ENCODE measurements around the gene MGP. TPM values are rescaled to one million over a fixed set of nuclear protein-coding genes. Genes with fewer than 3 reads are reported as not detected.

Gene MGP
- total RNA-seq, 1 donor from 2014 or later = not detected

DNA sequence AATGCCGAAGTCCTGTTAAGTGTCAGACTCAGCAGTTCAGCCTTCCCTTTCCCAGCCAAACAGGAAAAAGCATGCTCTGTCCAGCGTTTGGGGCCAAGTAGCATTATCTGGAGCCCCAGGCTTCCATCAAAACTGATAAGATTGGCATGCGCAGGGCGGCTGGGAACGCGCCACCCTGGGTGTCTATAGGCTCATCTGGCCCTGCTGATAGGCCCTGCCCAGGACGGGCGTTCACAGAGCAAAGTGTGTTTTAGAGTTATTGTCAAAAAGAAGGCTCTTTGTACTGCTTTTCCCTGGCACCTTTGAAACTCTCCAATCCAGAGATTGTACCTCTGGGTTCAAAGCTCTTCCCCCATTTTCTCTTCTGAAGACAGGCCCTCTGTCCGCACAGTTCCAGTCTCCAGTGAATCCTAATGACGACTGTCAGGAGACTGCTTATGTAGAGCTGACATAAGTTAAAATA is 42.2 kb downstream of the MGP start, which contains the start of gene ART4:
TSS of gene ART4 (minus strand) at position 102 of the 463 bp plus-strand sequence. CDS start 413 bp downstream, outside the sequence.
- no peaks in the 10 kb centered on the region for H3K9me3 Mint-ChIP-seq
- intact Hi-C loops (cut with micrococcal nuclease) = loop anchor here (5.0 kb wide), 2 partner anchors 121 to 379 kb away; partner anchors contain the start of gene RERG
- peaks cover 6% of the 10 kb centered on the region for H3K27me3 Mint-ChIP-seq
- no peak within 1 kb of the TSS for H3K27ac Mint-ChIP-seq
- no peak within 1 kb of the TSS for H3K4me3 Mint-ChIP-seq
- no peak for DNase-seq
- H3K4me1 Mint-ChIP-seq = peaks cover 5% of the 10 kb centered on the region
- no peaks in the 10 kb centered on the region for H3K36me3 Mint-ChIP-seq (ENCODE audit: low read depth)

DNA sequence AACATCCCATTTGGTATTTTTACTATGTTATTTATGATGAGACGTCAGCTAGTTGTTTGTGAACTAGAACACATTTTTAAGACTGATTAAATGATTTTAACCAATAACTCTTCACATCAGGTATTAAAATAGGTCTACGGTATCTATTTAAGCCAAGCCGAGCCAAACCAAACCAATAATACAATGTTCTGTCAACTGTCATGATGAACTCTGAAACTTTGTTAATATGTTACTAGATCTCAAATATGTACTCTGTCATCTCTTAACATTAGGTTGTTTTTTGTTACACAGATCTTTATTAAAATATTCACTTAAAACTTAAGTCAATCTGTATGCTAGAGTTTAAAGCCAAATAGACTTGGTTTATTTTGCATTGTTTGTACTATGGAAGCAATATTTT is 43.3 kb downstream of the MGP start:
- peaks cover 5% of the 10 kb centered on the region for H3K4me1 Mint-ChIP-seq
- H3K4me3 Mint-ChIP-seq = no peak overlapping the region
- H3K27ac Mint-ChIP-seq = no peak overlapping the region
- no peak for DNase-seq
- H3K36me3 Mint-ChIP-seq (ENCODE audit: low read depth) = no peaks in the 10 kb centered on the region
- no peaks in the 10 kb centered on the region for H3K9me3 Mint-ChIP-seq
- intact Hi-C loops (cut with micrococcal nuclease) = loop anchor here (5.0 kb wide), 2 partner anchors 120 to 380 kb away; partner anchors contain the start of gene RERG
- peaks cover 7% of the 10 kb centered on the region for H3K27me3 Mint-ChIP-seq

DNA sequence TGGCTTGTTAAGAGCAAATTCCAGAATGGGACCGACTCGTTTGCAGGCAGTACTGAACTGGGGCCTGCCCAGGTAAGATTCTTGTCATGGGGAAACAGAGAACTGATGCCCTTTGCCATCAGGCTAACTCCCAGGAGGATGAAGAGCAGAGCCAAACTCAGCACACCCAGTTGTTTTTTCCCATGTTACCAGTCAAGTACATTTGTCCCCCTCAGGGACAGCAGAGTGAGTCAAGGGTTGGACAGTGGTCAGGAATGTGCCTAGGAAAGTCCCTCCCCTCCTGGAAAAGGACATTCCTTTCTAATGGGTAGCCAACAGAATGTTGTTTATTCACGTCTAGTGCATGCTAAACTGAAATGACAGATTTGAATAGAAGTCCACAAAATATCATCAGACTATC is 43.9 kb downstream of the MGP start:
- no peak overlapping the region for H3K4me3 Mint-ChIP-seq
- intact Hi-C loops (cut with micrococcal nuclease) = loop anchor here (5.0 kb wide), 2 partner anchors 119 to 381 kb away; partner anchors contain the start of gene RERG
- peaks cover 7% of the 10 kb centered on the region for H3K27me3 Mint-ChIP-seq
- H3K36me3 Mint-ChIP-seq (ENCODE audit: low read depth) = no peaks in the 10 kb centered on the region
- H3K4me1 Mint-ChIP-seq = peaks cover 5% of the 10 kb centered on the region
- no peak for DNase-seq
- H3K27ac Mint-ChIP-seq = no peak overlapping the region
- no peaks in the 10 kb centered on the region for H3K9me3 Mint-ChIP-seq

DNA sequence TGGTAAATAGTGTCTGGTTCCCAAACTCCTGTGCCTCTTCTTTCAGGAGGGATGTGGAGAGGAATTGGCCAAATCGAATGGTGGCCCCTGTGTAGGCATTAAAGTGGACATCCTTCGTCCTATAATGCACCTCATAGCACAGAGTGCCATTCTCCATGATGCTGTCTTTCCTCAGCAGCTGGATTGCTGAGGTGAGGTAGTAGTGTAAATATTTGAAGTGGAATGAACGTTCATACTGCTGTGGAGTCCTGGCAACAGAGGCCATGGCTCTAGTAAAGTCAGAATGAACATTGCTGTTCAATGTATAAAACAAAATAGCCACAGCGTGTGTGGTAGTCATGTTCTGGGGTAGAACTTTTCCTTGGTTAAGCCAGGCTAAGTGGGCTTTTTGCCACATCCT is 45.0 kb downstream of the MGP start:
- no peak for DNase-seq
- Mint-ChIP-seq H3K4me1 (peaks cover 2% of the 10 kb centered on the region), H3K4me3 (no peak overlapping the region), H3K36me3 (ENCODE audit: low read depth) (no peaks in the 10 kb centered on the region), H3K9me3 (no peaks in the 10 kb centered on the region), H3K27ac (no peak overlapping the region), H3K27me3 (peaks cover 8% of the 10 kb centered on the region)
- intact Hi-C loops (cut with micrococcal nuclease) = loop anchor here (5.0 kb wide), 2 partner anchors 118 to 382 kb away; partner anchors contain the start of gene RERG

DNA sequence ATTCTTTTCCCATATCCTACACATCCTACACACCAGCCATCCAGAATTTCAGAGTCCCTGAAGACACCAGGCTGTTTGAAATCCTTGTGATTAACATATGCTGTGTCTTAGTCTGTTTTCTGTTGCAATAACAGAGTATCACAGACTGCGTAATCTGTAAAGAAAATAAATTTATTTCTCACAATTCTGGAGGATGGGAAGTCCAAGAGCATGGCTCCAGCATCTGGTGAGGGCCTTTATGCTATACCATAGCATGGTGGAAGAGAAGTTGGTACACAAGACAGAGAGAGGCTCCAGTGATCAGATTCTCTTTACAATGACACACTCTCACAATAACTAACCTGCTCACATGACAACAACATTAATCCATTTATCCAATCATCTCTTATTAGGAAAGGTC is 46.4 kb downstream of the MGP start:
- H3K27ac Mint-ChIP-seq = no peak overlapping the region

DNA sequence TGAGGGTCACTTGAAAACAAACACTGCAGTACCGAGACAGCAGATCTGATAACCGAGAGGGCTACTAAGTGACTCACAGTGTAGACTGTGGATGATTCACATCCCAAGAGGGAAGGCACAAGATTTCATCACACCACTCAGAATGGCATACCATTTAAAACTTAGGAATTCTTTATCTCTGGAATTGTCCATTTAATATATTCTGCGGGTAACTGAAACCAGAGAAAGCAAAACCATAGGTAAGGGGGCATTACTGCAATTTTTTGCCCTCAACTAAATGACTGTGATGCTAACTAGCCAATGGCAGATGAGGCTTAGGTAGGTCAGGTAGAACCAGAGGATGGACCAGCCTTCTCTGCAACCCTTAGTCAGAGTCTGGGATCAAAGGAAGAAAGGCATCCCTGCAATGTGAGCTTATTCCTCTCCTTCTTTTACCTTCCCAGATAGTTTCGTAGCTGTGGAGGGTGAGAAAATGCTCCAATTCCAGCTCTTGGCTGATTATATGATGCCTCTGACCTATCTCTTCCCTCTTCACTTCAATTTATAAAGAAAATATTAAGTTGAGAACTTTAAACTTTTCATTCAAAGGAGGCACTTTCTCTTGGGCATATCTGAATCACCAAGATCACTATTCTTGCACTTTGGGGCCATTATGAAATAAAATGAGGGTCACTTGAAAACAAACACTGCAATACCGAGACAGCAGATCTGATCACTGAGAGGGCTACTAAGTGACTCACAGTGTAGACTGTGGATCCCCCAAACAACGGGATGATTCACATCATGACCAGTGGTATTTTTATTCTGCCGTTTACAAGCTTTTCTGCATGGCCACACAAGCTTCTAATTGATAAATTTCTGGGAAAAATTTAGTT is 49.1 kb downstream of the MGP start:
- Mint-ChIP-seq H3K36me3 (ENCODE audit: low read depth) (no peaks in the 10 kb centered on the region), H3K27ac (no peak overlapping the region), H3K9me3 (no peaks in the 10 kb centered on the region), H3K4me3 (no peak overlapping the region), H3K27me3 (peaks cover 29% of the 10 kb centered on the region), H3K4me1 (no peaks in the 10 kb centered on the region)
- intact Hi-C loops (cut with micrococcal nuclease) = no loop called here
- DNase-seq = no peak

More for the DNA sequence above, 46.4 kb downstream of the MGP start:
- Mint-ChIP-seq H3K9me3 (no peaks in the 10 kb centered on the region), H3K4me3 (no peak overlapping the region), H3K4me1 (no peaks in the 10 kb centered on the region), H3K36me3 (ENCODE audit: low read depth) (no peaks in the 10 kb centered on the region), H3K27me3 (peaks cover 14% of the 10 kb centered on the region)
- intact Hi-C loops (cut with micrococcal nuclease) = no loop called here
- DNase-seq = no peak

DNA sequence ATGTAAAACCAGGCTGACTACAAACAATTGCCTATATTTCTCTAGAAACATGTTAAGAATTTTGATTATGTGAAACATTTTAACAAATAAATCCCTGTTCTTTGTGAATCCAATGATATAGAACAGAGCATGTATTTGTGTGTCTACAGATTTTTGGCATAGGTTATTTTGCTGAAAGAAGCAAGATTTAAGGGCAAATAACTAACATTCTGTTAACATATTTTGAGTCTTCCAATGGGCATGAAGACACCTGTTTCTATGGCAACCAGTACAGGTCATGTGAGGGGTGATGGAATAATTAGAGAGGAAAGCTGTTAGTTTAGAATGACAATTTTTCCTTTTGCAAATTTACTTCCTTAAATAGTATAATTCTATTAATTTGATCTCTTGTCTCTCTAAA is 51.1 kb downstream of the MGP start:
- no peaks in the 10 kb centered on the region for H3K4me1 Mint-ChIP-seq
- DNase-seq = no peak
- no peaks in the 10 kb centered on the region for H3K9me3 Mint-ChIP-seq
- no peaks in the 10 kb centered on the region for H3K36me3 Mint-ChIP-seq (ENCODE audit: low read depth)
- H3K27ac Mint-ChIP-seq = no peak overlapping the region
- H3K27me3 Mint-ChIP-seq = peaks cover 31% of the 10 kb centered on the region
- intact Hi-C loops (cut with micrococcal nuclease) = no loop called here
- H3K4me3 Mint-ChIP-seq = no peak overlapping the region

DNA sequence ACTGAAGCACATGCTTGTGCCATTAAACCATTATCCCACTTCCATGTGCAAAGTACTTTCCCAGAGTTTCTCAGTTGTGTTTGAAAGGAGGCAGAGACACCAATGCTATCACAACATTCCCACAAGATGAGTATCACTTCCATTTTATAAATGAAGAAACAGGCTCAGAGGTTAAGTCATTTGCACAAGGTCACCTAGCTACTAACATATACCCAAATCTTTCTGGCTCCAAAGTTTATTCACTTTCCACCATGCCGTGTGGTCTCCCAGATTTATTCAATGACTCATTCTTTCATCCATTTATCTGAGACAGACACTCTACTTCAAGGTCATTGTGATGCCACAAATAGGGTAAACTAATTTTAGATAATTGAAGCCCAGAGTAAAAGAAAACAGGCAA is 51.7 kb downstream of the MGP start:
- Mint-ChIP-seq H3K4me3 (no peak overlapping the region), H3K4me1 (no peaks in the 10 kb centered on the region), H3K36me3 (ENCODE audit: low read depth) (no peaks in the 10 kb centered on the region), H3K27ac (no peak overlapping the region), H3K9me3 (no peaks in the 10 kb centered on the region), H3K27me3 (peaks cover 29% of the 10 kb centered on the region)
- intact Hi-C loops (cut with micrococcal nuclease) = no loop called here
- DNase-seq = no peak

DNA sequence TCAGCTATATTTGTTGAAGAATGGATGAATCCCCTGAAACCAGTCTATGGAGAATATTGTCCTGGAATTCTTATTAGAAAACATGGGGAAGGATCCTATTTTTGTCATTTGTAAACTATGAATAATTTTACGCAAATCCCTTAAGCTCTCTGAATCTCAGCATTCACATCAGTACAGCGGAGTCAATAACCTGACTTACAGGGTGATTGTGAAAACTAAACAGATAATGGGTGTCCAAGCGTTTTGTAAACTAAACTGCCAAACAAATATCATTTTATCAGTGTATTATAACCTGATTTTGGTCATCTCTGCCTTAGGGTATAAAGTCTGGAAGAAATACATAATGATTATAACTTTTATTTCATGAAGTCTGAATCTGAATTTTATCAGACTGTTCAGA is 52.3 kb downstream of the MGP start:
- Mint-ChIP-seq H3K36me3 (ENCODE audit: low read depth) (no peaks in the 10 kb centered on the region), H3K4me1 (no peaks in the 10 kb centered on the region), H3K27me3 (peaks cover 26% of the 10 kb centered on the region), H3K27ac (no peak overlapping the region), H3K9me3 (no peaks in the 10 kb centered on the region), H3K4me3 (no peak overlapping the region)
- DNase-seq = no peak
- intact Hi-C loops (cut with micrococcal nuclease) = no loop called here

Other genes with a start within 250 kb of the MGP start
- not detected in 2 replicates for gene GUCY2C, start 189.3 kb downstream of the MGP start, total RNA-seq
- gene WBP11, start 82.4 kb downstream of the MGP start, total RNA-seq = 136 and 138 TPM in 2 replicates
- 2.2 and 3.0 TPM in 2 replicates for gene C12orf60, start 82.2 kb downstream of the MGP start, total RNA-seq
- not detected in 2 replicates for gene SMCO3, start 71.7 kb downstream of the MGP start, total RNA-seq
- gene ART4, start 42.3 kb downstream of the MGP start, total RNA-seq = not detected in 2 replicates
- 1.5 and 1.8 TPM in 2 replicates for gene ERP27, start 52.7 kb upstream of the MGP start, total RNA-seq
- gene ARHGDIB, start 75.7 kb upstream of the MGP start, total RNA-seq = 452 TPM in 2 replicates
- gene PDE6H, start 87.2 kb upstream of the MGP start, total RNA-seq = not detected in 2 replicates

Measured in activated CD4-positive, alpha-beta T cell treated with anti-CD3 and anti-CD28 coated beads, Interleukin-2, amount 10 ng/mL, durations not matched to agents 24 days and 14 days (primary cell).